Measurements from ENCODE around the gene TMSB4X. TPM values are rescaled to one million over a fixed set of nuclear protein-coding genes. Genes with fewer than 3 reads are reported as not detected.
"Not testable (repeated sequence)": the region's sequence is repeated elsewhere in the genome, so short reads cannot be mapped to it uniquely, and the experiment has no call there.

Gene TMSB4X
- total and polyA plus RNA-seq, 4 donors, result 2,762 to 17,543 (median 6,164) TPM

DNA sequence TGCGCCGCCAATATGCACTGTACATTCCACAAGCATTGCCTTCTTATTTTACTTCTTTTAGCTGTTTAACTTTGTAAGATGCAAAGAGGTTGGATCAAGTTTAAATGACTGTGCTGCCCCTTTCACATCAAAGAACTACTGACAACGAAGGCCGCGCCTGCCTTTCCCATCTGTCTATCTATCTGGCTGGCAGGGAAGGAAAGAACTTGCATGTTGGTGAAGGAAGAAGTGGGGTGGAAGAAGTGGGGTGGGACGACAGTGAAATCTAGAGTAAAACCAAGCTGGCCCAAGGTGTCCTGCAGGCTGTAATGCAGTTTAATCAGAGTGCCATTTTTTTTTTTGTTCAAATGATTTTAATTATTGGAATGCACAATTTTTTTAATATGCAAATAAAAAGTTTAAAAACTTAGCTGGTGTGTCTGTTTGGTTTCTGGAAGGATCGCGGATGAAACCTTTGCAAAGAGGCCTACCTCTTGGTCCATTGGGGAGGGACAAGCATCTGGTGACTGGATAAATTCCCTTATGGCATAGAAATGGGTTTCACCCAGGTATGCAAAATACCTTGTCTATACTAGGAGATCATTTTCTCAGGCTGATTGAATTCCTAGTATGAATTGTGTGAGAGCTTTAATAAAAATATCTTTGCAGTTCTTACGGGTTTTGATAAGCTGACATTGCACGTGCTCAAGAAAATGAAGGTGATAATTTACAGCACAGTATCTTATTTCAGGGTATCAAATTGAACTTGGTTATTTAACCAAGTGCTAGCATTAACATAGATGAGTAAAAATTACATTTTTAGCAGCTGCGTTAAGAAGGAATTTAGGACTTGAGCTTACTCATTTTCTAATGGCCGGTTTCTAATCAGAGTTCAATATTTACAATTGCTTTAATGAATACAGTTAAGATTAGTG lies 2.2 kb downstream of the TMSB4X start:
- intact Hi-C loops (cut with DNase I), result loop anchor here (5.0 to 10.0 kb wide), 2 partner anchors 125 to 398 kb away; no protein-coding TSS in a partner anchor
- 1 to 35% methylated on average over 12 of the region's 12 CpGs for WGBS, 2 donors
- H3K36me3 ChIP-seq (ENCODE audit: control insufficient read depth in 1 of 2, insufficient read depth in 2 of 2, low read length in 1 of 2); ATAC-seq (ENCODE audit: low FRiP score); H3K9me3 ChIP-seq (ENCODE audit: control insufficient read depth, low read length); H3K27me3 ChIP-seq (ENCODE audit: control insufficient read depth in 1 of 2, insufficient read depth in 2 of 2, low read length in 1 of 2); DNase-seq; H3K4me1 ChIP-seq (ENCODE audit: control insufficient read depth in 1 of 2, insufficient read depth in 2 of 2, low read length in 2 of 2); H3K27ac ChIP-seq (ENCODE audit: low read depth in 1 of 2, low read length in 2 of 2): not testable (repeated sequence)
- peak overlapping the region; percentile 64 to 66 for H3K4me3 ChIP-seq (ENCODE audit: low read length in 2 of 2)

DNA sequence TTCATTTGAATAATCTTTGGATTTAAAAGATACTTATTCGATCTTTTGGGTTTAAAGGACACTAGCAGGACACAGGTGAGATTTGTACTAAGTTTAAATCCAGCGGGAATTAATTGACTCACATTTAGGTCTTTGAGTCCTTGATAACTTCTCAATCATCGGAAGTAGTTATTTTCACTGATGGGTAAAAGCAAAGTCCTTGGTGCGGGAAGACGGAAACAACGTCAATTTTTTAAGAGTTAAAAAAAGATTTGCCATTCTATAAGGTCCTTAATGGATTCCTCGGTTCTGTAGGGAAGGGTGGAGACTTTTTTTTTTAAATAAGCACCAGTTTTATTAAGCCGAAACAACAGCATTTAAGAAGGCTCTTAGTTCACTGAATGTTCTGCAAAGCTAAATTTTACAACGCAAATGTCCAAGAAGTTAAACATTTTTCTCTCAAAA lies 2.9 kb downstream of the TMSB4X start:
- WGBS, 2 donors, result 2 to 34% methylated on average over 9 of the region's 9 CpGs
- no peaks in the 10 kb centered on the region for H3K36me3 ChIP-seq (ENCODE audit: control insufficient read depth in 1 of 2, insufficient read depth in 2 of 2, low read length in 1 of 2)
- peaks cover 0 to 2% of the 10 kb centered on the region in 2 donors for H3K4me1 ChIP-seq (ENCODE audit: control insufficient read depth in 1 of 2, insufficient read depth in 2 of 2, low read length in 2 of 2)
- no peaks in the 10 kb centered on the region for H3K27me3 ChIP-seq (ENCODE audit: control insufficient read depth in 1 of 2, insufficient read depth in 2 of 2, low read length in 1 of 2)
- H3K27ac ChIP-seq (ENCODE audit: low read depth in 1 of 2, low read length in 2 of 2), result no peak overlapping the region
- peak overlapping the region; percentile 14 to 64 for H3K4me3 ChIP-seq (ENCODE audit: low read length in 2 of 2)
- ATAC-seq (ENCODE audit: low FRiP score) (no peak), DNase-seq (no peak)
- no peaks in the 10 kb centered on the region for H3K9me3 ChIP-seq (ENCODE audit: control insufficient read depth, low read length)
- intact Hi-C loops (cut with DNase I), result loop anchor here (5.0 to 10.0 kb wide), 2 partner anchors 125 to 397 kb away; no protein-coding TSS in a partner anchor

DNA sequence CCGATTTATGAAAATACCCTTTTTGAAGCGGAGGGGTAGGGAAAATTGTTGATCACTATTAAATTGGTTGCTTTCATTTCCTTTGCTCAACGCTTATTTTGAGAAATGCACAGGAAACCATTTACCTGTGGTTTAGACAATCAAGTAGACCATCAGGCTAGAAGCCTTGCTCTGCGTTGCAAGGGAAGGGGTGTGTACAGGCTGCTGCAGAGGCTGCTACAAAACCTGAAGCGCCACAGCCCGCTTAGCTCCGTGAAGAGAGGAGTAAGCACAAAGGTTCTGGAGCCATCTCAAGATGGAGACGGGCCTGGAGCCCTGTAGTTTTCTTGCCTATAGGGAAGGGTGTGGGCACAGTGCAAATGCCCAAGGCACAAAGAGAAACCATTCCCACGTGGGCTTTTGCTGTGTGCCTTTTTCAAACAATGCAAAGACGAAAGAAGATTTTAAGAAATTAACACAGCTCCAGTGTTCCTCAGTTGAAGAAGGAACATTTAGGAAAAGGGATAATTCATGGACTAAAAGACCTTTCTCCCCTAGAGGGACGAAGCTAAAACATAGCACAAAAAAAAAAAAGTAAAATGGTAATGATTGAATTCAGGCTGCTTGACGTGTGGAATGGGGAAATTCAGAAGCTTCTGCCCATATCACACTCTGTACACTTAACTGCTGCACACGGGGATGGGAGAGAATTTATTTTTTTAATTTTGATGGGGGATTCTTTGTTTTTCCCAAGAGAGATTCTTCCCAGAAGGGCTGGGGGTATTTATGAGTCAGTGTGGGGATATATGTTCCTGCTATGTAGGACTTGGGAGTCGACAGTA lies 3.5 kb downstream of the TMSB4X start:
- 2 to 17% methylated on average over 14 of the region's 14 CpGs for WGBS, 2 donors
- H3K36me3 ChIP-seq (ENCODE audit: control insufficient read depth in 1 of 2, insufficient read depth in 2 of 2, low read length in 1 of 2), result no peaks in the 10 kb centered on the region
- DNase-seq (peak in 1 of 2 donors; percentile 72), ATAC-seq (ENCODE audit: low FRiP score) (peak; percentile 4)
- H3K4me1 ChIP-seq (ENCODE audit: control insufficient read depth in 1 of 2, insufficient read depth in 2 of 2, low read length in 2 of 2), result peaks cover 0 to 2% of the 10 kb centered on the region in 2 donors
- H3K9me3 ChIP-seq (ENCODE audit: control insufficient read depth, low read length), result no peaks in the 10 kb centered on the region
- H3K4me3 ChIP-seq (ENCODE audit: low read length in 2 of 2), result peak overlapping the region; percentile 14 to 41
- H3K27ac ChIP-seq (ENCODE audit: low read depth in 1 of 2, low read length in 2 of 2), result peak overlapping the region; percentile 16 to 64
- H3K27me3 ChIP-seq (ENCODE audit: control insufficient read depth in 1 of 2, insufficient read depth in 2 of 2, low read length in 1 of 2), result no peaks in the 10 kb centered on the region
- intact Hi-C loops (cut with DNase I), result loop anchor here (5.0 to 10.0 kb wide), 2 partner anchors 124 to 396 kb away; no protein-coding TSS in a partner anchor

DNA sequence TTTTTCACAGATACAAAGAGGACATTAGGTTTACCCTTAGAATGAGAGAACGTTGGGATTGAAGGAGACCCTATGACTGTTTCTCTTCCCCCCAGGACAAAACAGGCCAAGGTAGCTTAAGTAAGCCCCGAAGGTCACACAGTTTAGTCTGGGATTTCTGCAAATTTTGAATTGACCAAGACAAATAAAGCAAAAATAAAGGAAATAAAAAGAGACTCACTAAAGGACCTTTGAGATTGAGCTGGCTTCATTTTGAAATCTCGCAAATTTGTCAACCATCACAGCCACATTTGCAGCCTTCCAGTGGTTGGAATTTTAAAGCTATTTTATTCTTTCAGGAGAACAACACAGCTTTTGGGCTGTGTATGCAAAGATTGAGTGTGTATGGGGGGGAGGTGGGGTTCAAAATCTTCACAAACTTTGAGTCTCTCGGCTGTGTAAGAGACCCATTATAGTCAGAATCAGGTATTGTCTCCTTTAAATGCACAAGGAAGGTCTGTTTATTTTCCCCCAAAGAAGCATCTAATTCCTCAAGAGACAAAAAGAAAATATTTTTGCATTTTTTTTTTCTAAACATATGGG lies 4.2 kb downstream of the TMSB4X start:
- 4 to 30% methylated on average over 4 of the region's 4 CpGs for WGBS, 2 donors
- H3K4me1 ChIP-seq (ENCODE audit: control insufficient read depth in 1 of 2, insufficient read depth in 2 of 2, low read length in 2 of 2), result peaks cover 0 to 2% of the 10 kb centered on the region in 2 donors
- H3K9me3 ChIP-seq (ENCODE audit: control insufficient read depth, low read length), result no peaks in the 10 kb centered on the region
- no peak overlapping the region for H3K4me3 ChIP-seq (ENCODE audit: low read length in 2 of 2)
- intact Hi-C loops (cut with DNase I), result loop anchor here (5.0 to 10.0 kb wide), 2 partner anchors 123 to 396 kb away; no protein-coding TSS in a partner anchor
- H3K36me3 ChIP-seq (ENCODE audit: control insufficient read depth in 1 of 2, insufficient read depth in 2 of 2, low read length in 1 of 2), result no peaks in the 10 kb centered on the region
- H3K27ac ChIP-seq (ENCODE audit: low read depth in 1 of 2, low read length in 2 of 2), result peak overlapping the region; percentile 16 to 57
- no peaks in the 10 kb centered on the region for H3K27me3 ChIP-seq (ENCODE audit: control insufficient read depth in 1 of 2, insufficient read depth in 2 of 2, low read length in 1 of 2)
- no peak for DNase-seq
- ATAC-seq (ENCODE audit: low FRiP score), result no peak

DNA sequence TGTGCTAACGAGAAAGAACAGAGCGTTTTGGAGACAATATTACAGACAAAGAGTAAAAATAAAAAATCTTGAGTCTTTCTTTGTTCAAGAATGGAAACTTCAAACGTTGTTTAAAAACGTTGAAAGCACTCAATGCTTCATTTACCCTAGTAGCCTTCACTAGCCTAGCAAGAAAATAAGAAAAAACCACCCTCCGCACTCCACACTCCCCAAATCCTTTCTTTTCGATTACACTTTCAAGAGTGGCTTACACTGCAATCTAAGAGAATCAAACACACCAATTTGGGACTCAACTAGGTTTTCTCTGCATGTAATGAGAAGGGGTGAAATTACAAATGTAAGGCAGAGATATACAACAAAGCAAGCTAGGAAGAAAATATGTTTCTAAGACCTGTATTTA lies 4.7 kb downstream of the TMSB4X start:
- Histone ChIP-seq H3K4me1 (ENCODE audit: control insufficient read depth in 1 of 2, insufficient read depth in 2 of 2, low read length in 2 of 2) (peaks cover 0 to 2% of the 10 kb centered on the region in 2 donors), H3K27ac (ENCODE audit: low read depth in 1 of 2, low read length in 2 of 2) (no peak overlapping the region)
- intact Hi-C loops (cut with DNase I), result loop anchor here (5.0 to 10.0 kb wide), 2 partner anchors 123 to 395 kb away; no protein-coding TSS in a partner anchor

DNA sequence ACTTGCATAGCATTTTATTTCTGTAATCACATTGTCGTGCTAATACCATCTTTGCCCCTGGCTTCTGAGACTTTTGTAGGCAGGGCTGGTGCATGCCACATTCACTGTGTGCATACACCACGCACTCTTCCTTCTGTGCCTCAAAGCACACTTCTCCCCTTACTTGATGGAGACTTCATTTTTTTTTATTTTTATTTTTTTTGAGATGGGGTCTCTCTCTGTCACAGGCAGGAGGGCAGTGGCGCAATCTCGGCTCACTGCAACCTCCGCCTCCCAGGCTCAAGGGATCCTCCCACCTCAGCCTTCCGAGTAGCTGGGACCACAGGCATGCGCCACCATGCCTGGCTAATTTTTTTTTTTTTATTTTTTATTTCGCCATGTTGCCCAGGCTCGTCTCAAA lies 5.1 kb downstream of the TMSB4X start:
- intact Hi-C loops (cut with DNase I); H3K27me3 ChIP-seq (ENCODE audit: control insufficient read depth in 1 of 2, insufficient read depth in 2 of 2, low read length in 1 of 2); H3K27ac ChIP-seq (ENCODE audit: low read depth in 1 of 2, low read length in 2 of 2); ATAC-seq (ENCODE audit: low FRiP score); H3K36me3 ChIP-seq (ENCODE audit: control insufficient read depth in 1 of 2, insufficient read depth in 2 of 2, low read length in 1 of 2); H3K4me3 ChIP-seq (ENCODE audit: low read length in 2 of 2); H3K9me3 ChIP-seq (ENCODE audit: control insufficient read depth, low read length); DNase-seq; H3K4me1 ChIP-seq (ENCODE audit: control insufficient read depth in 1 of 2, insufficient read depth in 2 of 2, low read length in 2 of 2): not testable (repeated sequence)
- 81 to 82% methylated on average over 9 of the region's 9 CpGs for WGBS, 2 donors

More for the DNA sequence above, 4.7 kb downstream of the TMSB4X start:
- Histone ChIP-seq H3K4me3 (ENCODE audit: low read length in 2 of 2) (no peak overlapping the region), H3K9me3 (ENCODE audit: control insufficient read depth, low read length) (no peaks in the 10 kb centered on the region), H3K36me3 (ENCODE audit: control insufficient read depth in 1 of 2, insufficient read depth in 2 of 2, low read length in 1 of 2) (no peaks in the 10 kb centered on the region), H3K27me3 (ENCODE audit: control insufficient read depth in 1 of 2, insufficient read depth in 2 of 2, low read length in 1 of 2) (no peaks in the 10 kb centered on the region)
- DNase-seq, result no peak
- no peak for ATAC-seq (ENCODE audit: low FRiP score)
- 10 to 30% methylated on average over 6 of the region's 6 CpGs for WGBS, 2 donors

DNA sequence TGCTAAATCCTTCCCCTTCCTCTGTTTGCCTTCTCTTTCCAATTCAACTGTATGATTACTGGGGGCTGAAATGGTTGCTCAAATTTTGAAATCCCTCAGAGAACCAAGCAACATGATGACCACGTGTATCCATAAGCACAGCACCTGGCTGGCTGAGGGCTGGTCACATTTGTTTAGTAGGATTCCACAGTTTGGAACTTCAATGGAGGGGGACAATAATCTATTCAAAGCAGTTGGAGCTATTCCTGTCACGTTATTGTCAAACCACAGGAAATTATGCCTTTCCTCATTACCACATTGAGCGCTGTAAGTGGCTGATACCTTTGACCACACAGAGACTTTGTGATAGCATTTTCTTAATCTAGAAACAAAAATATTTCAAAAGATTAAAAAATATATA lies 7.0 kb downstream of the TMSB4X start:
- H3K27ac ChIP-seq (ENCODE audit: low read depth in 1 of 2, low read length in 2 of 2), result no peak overlapping the region
- DNase-seq (no peak), ATAC-seq (ENCODE audit: low FRiP score) (no peak)
- intact Hi-C loops (cut with DNase I), result no loop called here
- H3K9me3 ChIP-seq (ENCODE audit: control insufficient read depth, low read length), result no peaks in the 10 kb centered on the region
- H3K4me3 ChIP-seq (ENCODE audit: low read length in 2 of 2), result no peak overlapping the region
- no peaks in the 10 kb centered on the region for H3K36me3 ChIP-seq (ENCODE audit: control insufficient read depth in 1 of 2, insufficient read depth in 2 of 2, low read length in 1 of 2)
- WGBS, 2 donors, result 71 to 79% methylated on average over 3 of the region's 3 CpGs
- peaks cover 0 to 2% of the 10 kb centered on the region in 2 donors for H3K4me1 ChIP-seq (ENCODE audit: control insufficient read depth in 1 of 2, insufficient read depth in 2 of 2, low read length in 2 of 2)
- no peaks in the 10 kb centered on the region for H3K27me3 ChIP-seq (ENCODE audit: control insufficient read depth in 1 of 2, insufficient read depth in 2 of 2, low read length in 1 of 2)

DNA sequence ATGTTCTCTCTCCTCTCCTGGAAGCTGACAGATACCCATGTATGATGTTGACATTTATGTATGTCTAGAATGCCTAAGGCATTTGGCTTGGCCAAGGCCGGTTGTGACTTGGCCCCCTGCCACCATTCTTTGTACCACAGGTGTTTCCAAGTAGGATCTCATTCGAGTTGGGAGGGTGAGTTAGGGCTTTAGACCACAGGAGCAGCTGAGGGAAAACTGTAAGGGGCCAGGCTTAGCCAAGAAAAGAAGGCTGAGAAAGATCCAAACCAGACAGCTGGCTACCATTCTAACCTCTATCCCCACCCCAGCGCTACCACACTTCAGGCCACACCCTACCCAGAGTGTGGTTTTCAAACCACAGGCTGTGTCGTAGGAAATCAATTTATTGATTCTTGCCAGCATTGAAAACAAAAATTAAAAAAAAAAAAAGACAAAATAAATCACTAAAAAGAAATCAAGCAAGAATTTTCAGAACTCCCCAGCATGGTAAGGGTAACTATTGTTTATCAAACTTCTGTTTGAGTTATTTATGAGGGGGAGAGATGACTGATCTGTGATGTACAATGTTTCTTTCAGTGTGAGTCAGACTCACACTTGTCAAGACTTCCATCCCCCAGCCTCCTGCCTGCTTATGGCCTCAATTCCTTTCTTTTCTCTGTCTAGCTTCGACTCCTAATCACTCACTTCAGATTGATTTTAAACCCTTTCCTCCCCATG lies 9.9 kb downstream of the TMSB4X start:
- H3K4me3 ChIP-seq (ENCODE audit: low read length in 2 of 2), result no peak overlapping the region
- no peaks in the 10 kb centered on the region for H3K9me3 ChIP-seq (ENCODE audit: control insufficient read depth, low read length)
- intact Hi-C loops (cut with DNase I), result no loop called here
- no peak for DNase-seq
- H3K4me1 ChIP-seq (ENCODE audit: control insufficient read depth in 1 of 2, insufficient read depth in 2 of 2, low read length in 2 of 2), result no peaks in the 10 kb centered on the region
- no peaks in the 10 kb centered on the region for H3K27me3 ChIP-seq (ENCODE audit: control insufficient read depth in 1 of 2, insufficient read depth in 2 of 2, low read length in 1 of 2)
- no peaks in the 10 kb centered on the region for H3K36me3 ChIP-seq (ENCODE audit: control insufficient read depth in 1 of 2, insufficient read depth in 2 of 2, low read length in 1 of 2)
- no peak for ATAC-seq (ENCODE audit: low FRiP score)
- H3K27ac ChIP-seq (ENCODE audit: low read depth in 1 of 2, low read length in 2 of 2), result no peak overlapping the region
- 40 to 49% methylated on average over 5 of the region's 5 CpGs for WGBS, 2 donors
